HFF-Myc (cell line): Measurements from ENCODE around the gene RCC1.

ENCODE experiments used
- DNase-seq: peaks from one replicate; pipeline ENCODE4 v3.0.0-alpha.2; 2011; ENCODE audit warnings: low read depth; ENCODE audit errors: extremely low read depth
- H3K4me3 ChIP-seq: replicated peaks from 2 replicates; pipeline ENCODE4 v1.5.1; 2011; ENCODE audit warnings: low read depth, mild to moderate bottlenecking, control low read depth, low read length
- CTCF ChIP-seq: IDR thresholded peaks from 2 replicates; pipeline ENCODE4 v1.5.1; 2012; ENCODE audit warnings: mild to moderate bottlenecking, low read depth, low read length, control low read depth; ENCODE audit errors: missing control alignments

Gene RCC1

GRCh38 chr1:28480308-28480707 lies 25.5 kb upstream of the RCC1 start:
- TF ChIP-seq CTCF: no peak
- no peak for DNase-seq
- H3K4me3 ChIP-seq: no peak overlapping the region

- no peak for TF ChIP-seq CTCF
- H3K4me3 ChIP-seq: no peak overlapping the region
- no peak for DNase-seq
Measured at GRCh38 chr1:28482138-28482537, 23.7 kb upstream of the RCC1 start.

GRCh38 chr1:28482702-28483101 lies 23.1 kb upstream of the RCC1 start:
- H3K4me3 ChIP-seq: no peak overlapping the region
- TF ChIP-seq CTCF: no peak
- DNase-seq: no peak

- no peak for TF ChIP-seq CTCF
- H3K4me3 ChIP-seq: no peak overlapping the region
- no peak for DNase-seq
Measured at GRCh38 chr1:28494737-28495136, 11.1 kb upstream of the RCC1 start.

- DNase-seq: no peak
- H3K4me3 ChIP-seq: no peak overlapping the region
- TF ChIP-seq CTCF: no peak
Measured at GRCh38 chr1:28499553-28499952, 6.3 kb upstream of the RCC1 start.

GRCh38 chr1:28501925-28502324 lies 3.9 kb upstream of the RCC1 start:
- no peak for DNase-seq
- H3K4me3 ChIP-seq: no peak overlapping the region
- no peak for TF ChIP-seq CTCF

GRCh38 chr1:28503117-28503516 lies 2.7 kb upstream of the RCC1 start:
- TF ChIP-seq CTCF: no peak
- no peak for DNase-seq
- H3K4me3 ChIP-seq: no peak overlapping the region
